Measurements from ENCODE around the gene TNFRSF13B. TPM values are rescaled to one million over a fixed set of nuclear protein-coding genes. Genes with fewer than 3 reads are reported as not detected.

The TNFRSF13B gene
- total RNA-seq, 1 experiment from 2014 or later = 0.28 TPM

- Histone ChIP-seq H3K14ac (ENCODE audit: insufficient read depth, low read length) (no peak overlapping the region), H2BK15ac (ENCODE audit: low read depth, low read length) (no peak overlapping the region), H3K9ac (ENCODE audit: extremely low read depth, insufficient read length, low read length) (no peak overlapping the region), H2BK120ac (ENCODE audit: low read depth, low read length, poor library complexity, severe bottlenecking) (no peak overlapping the region), H3T11ph (ENCODE audit: low read length) (no peak overlapping the region), H3K4me1 (ENCODE audit: insufficient read depth, low read length) (peaks cover 5% of the 10 kb centered on the region; the same call in 1 of the 2 replicates), H2AK5ac (ENCODE audit: insufficient read length, low read length) (no peak overlapping the region), H4K8ac (replicated peaks; ENCODE audit: insufficient read length, low read depth, low read length) (no peak overlapping the region), H3K27ac (ENCODE audit: insufficient read length, low read depth, low read length) (no peak overlapping the region), H3K4ac (ENCODE audit: low read depth, low read length) (no peak overlapping the region), H3K23me2 (ENCODE audit: insufficient read length, low read depth, low read length, poor library complexity, severe bottlenecking) (no peaks in the 10 kb centered on the region), H3K79me2 (ENCODE audit: insufficient read depth, low read length) (no peaks in the 10 kb centered on the region), H3K9me3 (ENCODE audit: control insufficient read depth, low read depth, low read length) (no peaks in the 10 kb centered on the region), H4K20me1 (ENCODE audit: control insufficient read depth, insufficient read depth, insufficient read length) (no peaks in the 10 kb centered on the region), H3K23ac (ENCODE audit: insufficient read length, low read depth, low read length) (no peak overlapping the region), H2BK12ac (ENCODE audit: insufficient read length, low read depth, low read length) (no peak overlapping the region), H3K79me1 (ENCODE audit: insufficient read depth, low read depth, low read length, poor library complexity, severe bottlenecking) (no peaks in the 10 kb centered on the region), H3K27me3 (ENCODE audit: insufficient read depth, low read length) (no peaks in the 10 kb centered on the region), H3K56ac (ENCODE audit: insufficient read length, low read depth, low read length) (no peak overlapping the region), H2BK5ac (ENCODE audit: insufficient read length, low read length) (no peak overlapping the region), H3K18ac (ENCODE audit: insufficient read length, low read depth, low read length) (no peak overlapping the region), H2AFZ (ENCODE audit: low read length) (no peak overlapping the region), H4K5ac (ENCODE audit: insufficient read length, low read depth, low read length) (no peak overlapping the region), H3K4me2 (ENCODE audit: insufficient read depth, insufficient read length, low read length) (no peak overlapping the region), H2BK20ac (ENCODE audit: low read depth, low read length, poor library complexity, severe bottlenecking) (no peak overlapping the region), H4K91ac (ENCODE audit: insufficient read length, low read depth, low read length) (no peak overlapping the region)
- Mint-ChIP-seq H3K36me3 (ENCODE audit: insufficient read depth in 1 of 3, low read depth in 3 of 3) (no peaks in the 10 kb centered on the region), H3K9me3 (peaks cover 0 to 2% of the 10 kb centered on the region in 2 experiments; a peak in 1 of 5 replicates), H3K27ac (no peak overlapping the region), H3K4me3 (no peak overlapping the region), H3K4me1 (peaks cover 27 to 31% of the 10 kb centered on the region in 2 experiments), H3K27me3 (ENCODE audit: low read depth) (no peaks in the 10 kb centered on the region)
- no peak for DNase-seq
- TF ChIP-seq CTCF (conservative IDR thresholded peaks at IDR 0.05) = no peak
- no CpG with 5 or more reads among the region's 6 CpGs for WGBS (ENCODE audit: extremely low coverage, insufficient read length, low lambda C conversion rate)
These were observed 35.2 kb downstream of the TNFRSF13B start for GRCh38 chr17:16936536-16937310.

Measured in H9 (cell line).